ENCODE results near the gene SMIM7. TPM values are rescaled to one million over a fixed set of nuclear protein-coding genes. Genes with fewer than 3 reads are reported as not detected.

Gene SMIM7
- total and polyA plus RNA-seq, 2 experiments from 2014 or later = 67.2 to 88.2 TPM

DNA sequence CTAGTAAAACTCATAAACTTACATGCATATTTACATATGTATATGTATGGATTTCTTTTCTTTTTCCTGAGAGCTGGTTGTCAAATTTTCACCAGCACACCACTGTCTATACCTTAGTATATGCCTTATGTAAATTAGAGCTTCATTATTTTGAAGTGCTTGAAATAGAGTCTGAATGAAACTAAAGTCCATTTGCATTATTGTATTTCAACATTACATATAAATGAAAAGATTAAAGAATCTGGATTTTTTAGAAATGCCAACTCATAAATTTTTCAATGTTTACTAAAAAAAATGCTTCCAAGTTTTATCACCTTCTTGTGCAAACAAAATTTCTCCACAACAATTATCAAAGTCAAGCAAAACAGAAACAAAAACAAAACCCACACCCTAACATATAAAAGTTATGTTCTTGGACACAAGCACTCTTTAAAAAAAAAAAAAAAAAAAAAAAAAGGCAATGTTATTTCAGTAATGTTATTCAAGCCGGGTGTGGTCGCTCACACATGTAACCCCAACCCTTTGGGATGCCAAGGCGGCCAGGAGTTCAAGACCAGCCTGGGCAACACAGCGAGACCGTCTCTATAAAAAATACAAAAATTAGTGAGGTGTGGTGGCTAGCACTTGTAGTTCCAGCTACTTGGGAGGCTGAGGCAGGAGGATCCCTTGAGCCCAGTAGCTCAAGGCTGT, 50.3 kb downstream of the SMIM7 start:
- DNase-seq (ENCODE audit: low read depth in 1 of 2, low spot score in 1 of 2) = no peak
- H3K27me3 ChIP-seq = no peaks in the 10 kb centered on the region

DNA sequence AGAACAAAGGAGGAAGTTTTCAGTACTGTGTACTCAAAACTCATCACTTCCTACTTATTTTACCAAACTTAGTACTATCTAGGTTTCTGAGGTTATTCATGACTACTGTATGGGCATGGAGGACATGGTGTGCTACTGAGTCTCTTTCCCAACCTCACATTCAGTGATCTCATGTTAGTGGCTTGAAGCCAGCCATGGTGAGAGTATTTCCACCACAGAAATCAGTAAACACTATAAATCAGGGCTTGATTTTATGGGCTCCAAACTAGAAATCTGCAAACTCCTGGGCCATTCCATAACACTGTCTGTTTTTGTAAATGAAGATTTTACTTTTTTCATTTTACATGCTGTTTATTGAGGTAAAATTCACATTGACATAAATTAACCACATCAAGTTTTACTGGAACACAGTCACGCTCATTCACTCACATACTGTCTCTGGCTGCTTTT, 51.6 kb downstream of the SMIM7 start:
- H3K27me3 ChIP-seq = no peaks in the 10 kb centered on the region
- H3K4me3 ChIP-seq = no peak overlapping the region
- H3K27ac ChIP-seq = no peak overlapping the region
- H3K9me3 ChIP-seq (ENCODE audit: low read depth) = no peaks in the 10 kb centered on the region
- TF ChIP-seq, protein P1, sequence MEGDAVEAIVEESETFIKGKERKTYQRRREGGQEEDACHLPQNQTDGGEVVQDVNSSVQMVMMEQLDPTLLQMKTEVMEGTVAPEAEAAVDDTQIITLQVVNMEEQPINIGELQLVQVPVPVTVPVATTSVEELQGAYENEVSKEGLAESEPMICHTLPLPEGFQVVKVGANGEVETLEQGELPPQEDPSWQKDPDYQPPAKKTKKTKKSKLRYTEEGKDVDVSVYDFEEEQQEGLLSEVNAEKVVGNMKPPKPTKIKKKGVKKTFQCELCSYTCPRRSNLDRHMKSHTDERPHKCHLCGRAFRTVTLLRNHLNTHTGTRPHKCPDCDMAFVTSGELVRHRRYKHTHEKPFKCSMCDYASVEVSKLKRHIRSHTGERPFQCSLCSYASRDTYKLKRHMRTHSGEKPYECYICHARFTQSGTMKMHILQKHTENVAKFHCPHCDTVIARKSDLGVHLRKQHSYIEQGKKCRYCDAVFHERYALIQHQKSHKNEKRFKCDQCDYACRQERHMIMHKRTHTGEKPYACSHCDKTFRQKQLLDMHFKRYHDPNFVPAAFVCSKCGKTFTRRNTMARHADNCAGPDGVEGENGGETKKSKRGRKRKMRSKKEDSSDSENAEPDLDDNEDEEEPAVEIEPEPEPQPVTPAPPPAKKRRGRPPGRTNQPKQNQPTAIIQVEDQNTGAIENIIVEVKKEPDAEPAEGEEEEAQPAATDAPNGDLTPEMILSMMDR (IDR thresholded peaks at IDR 0.05; ENCODE audit: low read depth, low read length) = no peak
- H3K4me1 ChIP-seq (ENCODE audit: low read depth) = peaks cover 7% of the 10 kb centered on the region
- no peaks in the 10 kb centered on the region for H3K36me3 ChIP-seq
- DNase-seq (ENCODE audit: low read depth in 1 of 2, low spot score in 1 of 2) = peak in 1 of 2 donors; percentile 90

More for the DNA sequence above, 50.3 kb downstream of the SMIM7 start:
- H3K36me3 ChIP-seq = no peaks in the 10 kb centered on the region
- H3K4me1 ChIP-seq (ENCODE audit: low read depth) = peaks cover 7% of the 10 kb centered on the region
- H3K9me3 ChIP-seq (ENCODE audit: low read depth) = no peaks in the 10 kb centered on the region
- H3K4me3 ChIP-seq = no peak overlapping the region
- TF ChIP-seq, protein P1 (IDR thresholded peaks at IDR 0.05; ENCODE audit: low read depth, low read length) = no peak
- no peak overlapping the region for H3K27ac ChIP-seq

DNA sequence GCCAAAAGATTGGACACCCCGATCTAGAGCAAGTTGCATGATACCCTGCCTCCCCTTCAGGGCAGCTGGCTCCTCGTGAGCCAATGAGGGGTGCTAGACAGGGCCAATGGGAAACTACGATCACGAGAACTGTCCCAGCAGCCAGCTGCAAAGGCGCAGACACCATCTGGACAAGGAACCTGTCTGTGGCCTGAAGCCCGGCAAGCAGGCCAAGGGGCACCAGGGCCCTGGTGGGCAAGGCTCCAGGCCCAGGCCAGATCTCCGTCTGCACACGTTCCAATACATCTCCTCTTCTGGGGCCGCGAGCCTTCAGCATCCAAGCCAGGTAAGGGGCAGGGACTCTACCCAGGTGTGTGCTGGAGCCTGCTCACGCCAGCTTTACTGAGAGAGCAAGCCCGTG, 52.1 kb downstream of the SMIM7 start:
- TF ChIP-seq, protein P1 (IDR thresholded peaks at IDR 0.05; ENCODE audit: low read depth, low read length) = no peak
- Histone ChIP-seq H3K4me1 (ENCODE audit: low read depth) (peaks cover 7% of the 10 kb centered on the region), H3K27me3 (no peaks in the 10 kb centered on the region), H3K36me3 (no peaks in the 10 kb centered on the region), H3K27ac (no peak overlapping the region), H3K4me3 (no peak overlapping the region), H3K9me3 (ENCODE audit: low read depth) (no peaks in the 10 kb centered on the region)
- no peak for DNase-seq (ENCODE audit: low read depth in 1 of 2, low spot score in 1 of 2)

DNA sequence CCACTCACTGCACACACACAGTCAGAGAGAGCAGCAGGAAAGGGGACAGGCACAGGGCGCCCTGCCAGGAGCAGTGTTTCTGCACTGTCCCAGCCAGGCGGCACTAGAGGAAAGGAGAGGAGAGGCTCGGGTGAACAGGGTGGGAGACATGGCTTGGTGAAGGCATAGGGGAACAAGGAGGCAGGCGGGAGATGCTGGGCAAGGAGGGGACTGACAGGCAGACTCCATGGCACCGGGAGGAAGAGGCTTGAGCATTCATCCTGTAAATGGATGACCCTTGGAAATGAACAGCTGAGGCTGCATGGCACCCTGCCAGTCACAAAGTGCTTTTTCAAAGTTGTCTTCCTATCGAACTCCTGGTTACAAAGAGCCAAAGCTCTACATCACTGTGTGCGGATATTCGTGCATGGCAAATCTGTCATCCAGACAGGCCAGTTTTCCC, 54.4 kb downstream of the SMIM7 start:
- peak overlapping the region; percentile 0 for H3K27ac ChIP-seq
- H3K4me1 ChIP-seq (ENCODE audit: low read depth) = no peaks in the 10 kb centered on the region
- no peaks in the 10 kb centered on the region for H3K36me3 ChIP-seq
- no peaks in the 10 kb centered on the region for H3K9me3 ChIP-seq (ENCODE audit: low read depth)
- TF ChIP-seq, protein P1 (IDR thresholded peaks at IDR 0.05; ENCODE audit: low read depth, low read length) = no peak
- DNase-seq (ENCODE audit: low read depth in 1 of 2, low spot score in 1 of 2) = no peak
- H3K4me3 ChIP-seq = no peak overlapping the region
- H3K27me3 ChIP-seq = no peaks in the 10 kb centered on the region

DNA sequence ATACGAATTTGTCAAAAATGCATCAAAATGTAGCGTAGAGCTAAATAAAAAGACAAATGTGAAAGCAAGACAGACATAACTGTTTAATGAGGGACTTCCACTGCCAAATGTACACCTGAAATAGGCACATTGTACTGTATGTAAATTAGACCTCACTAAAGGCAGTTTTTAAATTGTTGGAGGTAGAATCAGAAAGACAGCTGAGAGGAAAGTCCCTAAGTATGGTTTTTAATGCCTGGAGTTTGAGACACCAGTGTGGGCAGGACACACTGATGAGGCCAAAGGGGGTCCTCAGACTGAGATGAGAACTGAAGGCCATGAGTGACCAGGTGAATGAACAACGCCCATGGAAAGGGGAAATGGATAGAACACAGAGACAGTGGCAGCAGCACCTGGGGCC, 54.8 kb downstream of the SMIM7 start:
- TF ChIP-seq, protein P1 (IDR thresholded peaks at IDR 0.05; ENCODE audit: low read depth, low read length) = no peak
- no peaks in the 10 kb centered on the region for H3K4me1 ChIP-seq (ENCODE audit: low read depth)

More for the DNA sequence above, 54.8 kb downstream of the SMIM7 start:
- no peaks in the 10 kb centered on the region for H3K9me3 ChIP-seq (ENCODE audit: low read depth)
- H3K27ac ChIP-seq = peak overlapping the region; percentile 0
- DNase-seq (ENCODE audit: low read depth in 1 of 2, low spot score in 1 of 2) = no peak
- no peak overlapping the region for H3K4me3 ChIP-seq
- H3K27me3 ChIP-seq = no peaks in the 10 kb centered on the region
- no peaks in the 10 kb centered on the region for H3K36me3 ChIP-seq
